Spleen (tissue), 11 donors: ENCODE results near the gene PGLYRP4. TPM values are rescaled to one million over a fixed set of nuclear protein-coding genes. Genes with fewer than 3 reads are reported as not detected.

Source experiments
- DNase-seq: peaks from one replicate; pipeline ENCODE4 v3.0.0-alpha.2; 2020
- H3K27ac ChIP-seq, 8 donors: fragments of 200-600 bp; sonication (generic) in 7 of 8; 1 replicate in 4 of 8; 2 replicates in 4 of 8; pipeline versions ENCODE4 v1.5.0 to v1.8.0; 2016 to 2021; ENCODE audit warnings: inconsistent platforms in 4 of 8, mild to moderate bottlenecking in 4 of 8, moderate library complexity in 1 of 8
- H3K27me3 ChIP-seq, 7 donors: fragments of 200-600 bp; sonication (generic) in 6 of 7; replicated peaks in 1 of 7; 1 replicate in 4 of 7; 2 replicates in 3 of 7; pipeline versions ENCODE4 v1.5.0 to v1.8.0; 2016 to 2021; ENCODE audit warnings: inconsistent platforms in 3 of 7, mild to moderate bottlenecking in 1 of 7
- H3K36me3 ChIP-seq, 6 donors: fragments of 200-600 bp; sonication (generic) in 5 of 6; 1 replicate in 4 of 6; 2 replicates in 2 of 6; pipeline versions ENCODE4 v1.5.0 to v1.8.0; 2016 to 2021; ENCODE audit warnings: inconsistent platforms in 2 of 6
- H3K4me1 ChIP-seq, 6 donors: fragments of 200-600 bp; sonication (generic) in 5 of 6; 1 replicate in 3 of 6; 2 replicates in 3 of 6; pipeline versions ENCODE4 v1.5.0 to v1.8.0; 2016 to 2021; ENCODE audit warnings: inconsistent platforms in 3 of 6
- H3K4me3 ChIP-seq, 8 donors: fragments of 200-600 bp; sonication (generic) in 7 of 8; 1 replicate in 4 of 8; 2 replicates in 4 of 8; pipeline versions ENCODE4 v1.5.0 to v1.8.0; 2016 to 2021; ENCODE audit warnings: inconsistent platforms in 4 of 8, mild to moderate bottlenecking in 4 of 8, moderate library complexity in 2 of 8
- H3K9me3 ChIP-seq, 8 donors: fragments of 200-600 bp; sonication (generic) in 7 of 8; 1 replicate in 4 of 8; 2 replicates in 4 of 8; pipeline versions ENCODE4 v1.5.0 to v1.8.0; 2016 to 2021; ENCODE audit warnings: inconsistent platforms in 4 of 8
- POLR2A ChIP-seq, 3 donors: fragments of 450-650 bp; IDR thresholded peaks; one replicate each; pipeline ENCODE4 v1.5.1; 2017; ENCODE audit warnings: antibody characterized with exemption in 3 of 3, mild to moderate bottlenecking in 1 of 3
- POLR2AphosphoS5 ChIP-seq, 3 donors: sonication (generic); formaldehyde crosslinking; IDR thresholded peaks; one replicate each; pipeline ENCODE4 v1.5.1; 2017; ENCODE audit warnings: antibody characterized with exemption in 3 of 3
- WGBS, 5 donors: extraction: QIAGEN DNeasy Blood & Tissue Kit in 3 of 5; methylation state at CpG; one replicate each; pipeline versions ENCODE4 v1.1.5 to v1.1.7; 2013 to 2018; 5-methylcytosine and 5-hydroxymethylcytosine counted together
- intact Hi-C: fragments of 100-400 bp; cut with DNase I; formaldehyde crosslinking; loops from one replicate; pipeline ENCODE4 v1.15.0; 2023; ENCODE audit warnings: low total_unique reads
- polyA plus RNA-seq, 3 donors: library from polyadenylated mRNA; stranded (reverse); fragments of 200-250 nt; gene quantifications; one replicate each; pipeline ENCODE4 v1.2.1, GENCODE V29; 2013
- total RNA-seq, 7 donors: library from RNA; depleted of rRNA in 3 of 7; stranded (reverse); fragments of >200 nt in 3 of 7; fragmentation: NEBNext Ultra II Directional in 4 of 7; extraction: Animal tissue kit (Norgen Biotek cat#: 25700) in 4 of 7; gene quantifications; one replicate each; pipeline versions ENCODE4 v1.1.0 to v1.2.1, GENCODE V29; 2016 to 2021
- TF ChIP-seq, protein P1 (sequence below), 11 experiments: fragments of 200-600 bp in 7 of 11; fragments of 450-650 bp in 4 of 11; sonication (generic) in 4 of 11; IDR thresholded peaks in 8 of 11; conservative IDR thresholded peaks in 3 of 11; 1 replicate in 7 of 11; 2 replicates in 4 of 11; pipeline versions ENCODE4 v1.4.0 to v1.8.0; 2016 to 2021; ENCODE audit warnings: antibody characterized with exemption in 11 of 11, inconsistent platforms in 4 of 11, mild to moderate bottlenecking in 1 of 11
- donor health status: healthy with polysubstance abuse.
- donor health status: DM: no; HTN: no; CAD: no; lungs with moderate emphysema.
- donor health status: DM: no; HTN: no; CAD: no.
- donor health status: Bipolar disorder and iron deficiency.
- donor health status: healthy.
- donor health status: DM: no; HTN: no; CAD: no.
- donor health status: DM: yes; HTN: yes; CAD: no.

The PGLYRP4 gene
- total and polyA plus RNA-seq, 10 donors, result 0.18 TPM; not detected in 9

- Histone ChIP-seq H3K4me3 (no peak overlapping the region), H3K27ac (no peak overlapping the region), H3K9me3 (no peaks in the 10 kb centered on the region), H3K4me1 (peaks cover 0 to 33% (median 18%) of the 10 kb centered on the region in 6 donors), H3K27me3 (peaks cover 0 to 70% (median 0%) of the 10 kb centered on the region in 7 donors), H3K36me3 (no peaks in the 10 kb centered on the region)
- WGBS, 5 donors, result 88 to 100% (median 90%) methylated on average over 2 to 4 of the region's 4 CpGs
- no peak for DNase-seq
- intact Hi-C loops, result no loop called here
- TF ChIP-seq, protein P1, sequence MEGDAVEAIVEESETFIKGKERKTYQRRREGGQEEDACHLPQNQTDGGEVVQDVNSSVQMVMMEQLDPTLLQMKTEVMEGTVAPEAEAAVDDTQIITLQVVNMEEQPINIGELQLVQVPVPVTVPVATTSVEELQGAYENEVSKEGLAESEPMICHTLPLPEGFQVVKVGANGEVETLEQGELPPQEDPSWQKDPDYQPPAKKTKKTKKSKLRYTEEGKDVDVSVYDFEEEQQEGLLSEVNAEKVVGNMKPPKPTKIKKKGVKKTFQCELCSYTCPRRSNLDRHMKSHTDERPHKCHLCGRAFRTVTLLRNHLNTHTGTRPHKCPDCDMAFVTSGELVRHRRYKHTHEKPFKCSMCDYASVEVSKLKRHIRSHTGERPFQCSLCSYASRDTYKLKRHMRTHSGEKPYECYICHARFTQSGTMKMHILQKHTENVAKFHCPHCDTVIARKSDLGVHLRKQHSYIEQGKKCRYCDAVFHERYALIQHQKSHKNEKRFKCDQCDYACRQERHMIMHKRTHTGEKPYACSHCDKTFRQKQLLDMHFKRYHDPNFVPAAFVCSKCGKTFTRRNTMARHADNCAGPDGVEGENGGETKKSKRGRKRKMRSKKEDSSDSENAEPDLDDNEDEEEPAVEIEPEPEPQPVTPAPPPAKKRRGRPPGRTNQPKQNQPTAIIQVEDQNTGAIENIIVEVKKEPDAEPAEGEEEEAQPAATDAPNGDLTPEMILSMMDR (IDR thresholded peaks at IDR 0.05 in 8 of 11, conservative IDR thresholded peaks at IDR 0.05 in 3 of 11), result no peak
- TF ChIP-seq POLR2A (IDR thresholded peaks at IDR 0.05) (no peak), POLR2AphosphoS5 (IDR thresholded peaks at IDR 0.05) (no peak)
These were observed 7.2 kb downstream of the PGLYRP4 start for GRCh38 chr1:153341431-153341934.

- no peak for TF ChIP-seq POLR2AphosphoS5 (IDR thresholded peaks at IDR 0.05)
- no peak for TF ChIP-seq POLR2A (IDR thresholded peaks at IDR 0.05)
- TF ChIP-seq, protein P1 (IDR thresholded peaks at IDR 0.05 in 8 of 11, conservative IDR thresholded peaks at IDR 0.05 in 3 of 11), result no peak
- H3K27ac ChIP-seq, result no peak overlapping the region
- no peaks in the 10 kb centered on the region for H3K9me3 ChIP-seq
- 82 to 91% (median 85%) methylated on average over 6 to 10 of the region's 10 CpGs for WGBS, 5 donors
- DNase-seq, result no peak
- intact Hi-C loops, result no loop called here
- H3K4me1 ChIP-seq, result peaks cover 0 to 22% (median 8%) of the 10 kb centered on the region in 6 donors
- H3K36me3 ChIP-seq, result no peaks in the 10 kb centered on the region
- H3K4me3 ChIP-seq, result no peak overlapping the region
- peaks cover 0 to 59% (median 0%) of the 10 kb centered on the region in 7 donors for H3K27me3 ChIP-seq
These were observed 8.3 kb downstream of the PGLYRP4 start for GRCh38 chr1:153340356-153340755.

DNA sequence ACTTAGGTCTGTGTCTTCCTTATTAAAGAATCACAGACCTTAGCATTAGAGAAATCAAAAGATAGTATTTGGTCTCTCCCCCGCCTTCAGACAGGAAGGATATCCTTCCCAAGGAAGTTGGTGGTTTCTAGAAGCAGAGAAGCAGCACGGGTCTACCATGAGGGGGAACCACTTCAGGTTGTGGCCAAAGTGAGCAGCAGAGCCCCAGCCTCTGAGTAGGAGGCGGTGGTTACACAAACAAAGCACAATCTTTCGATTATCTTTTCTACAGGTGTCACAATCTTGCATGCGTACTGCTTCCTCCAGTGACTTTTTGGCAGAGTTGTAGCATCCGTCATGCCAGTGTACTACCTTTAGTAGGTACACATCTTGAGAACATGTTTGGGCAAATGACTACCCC, 8.8 kb downstream of the PGLYRP4 start:
- no peak for DNase-seq
- 32 to 44% (median 36%) methylated on average over 6 of the region's 6 CpGs for WGBS, 5 donors
- no peaks in the 10 kb centered on the region for H3K9me3 ChIP-seq
- no peak overlapping the region for H3K4me3 ChIP-seq
- no peak for TF ChIP-seq POLR2A (IDR thresholded peaks at IDR 0.05)
- no peak for TF ChIP-seq POLR2AphosphoS5 (IDR thresholded peaks at IDR 0.05)
- TF ChIP-seq, protein P1 (IDR thresholded peaks at IDR 0.05 in 8 of 11, conservative IDR thresholded peaks at IDR 0.05 in 3 of 11), result no peak
- H3K27me3 ChIP-seq, result peaks cover 0 to 53% (median 0%) of the 10 kb centered on the region in 7 donors
- H3K27ac ChIP-seq, result no peak overlapping the region
- peaks cover 0 to 17% (median 3%) of the 10 kb centered on the region in 6 donors for H3K4me1 ChIP-seq
- no peaks in the 10 kb centered on the region for H3K36me3 ChIP-seq
- intact Hi-C loops, result no loop called here

DNA sequence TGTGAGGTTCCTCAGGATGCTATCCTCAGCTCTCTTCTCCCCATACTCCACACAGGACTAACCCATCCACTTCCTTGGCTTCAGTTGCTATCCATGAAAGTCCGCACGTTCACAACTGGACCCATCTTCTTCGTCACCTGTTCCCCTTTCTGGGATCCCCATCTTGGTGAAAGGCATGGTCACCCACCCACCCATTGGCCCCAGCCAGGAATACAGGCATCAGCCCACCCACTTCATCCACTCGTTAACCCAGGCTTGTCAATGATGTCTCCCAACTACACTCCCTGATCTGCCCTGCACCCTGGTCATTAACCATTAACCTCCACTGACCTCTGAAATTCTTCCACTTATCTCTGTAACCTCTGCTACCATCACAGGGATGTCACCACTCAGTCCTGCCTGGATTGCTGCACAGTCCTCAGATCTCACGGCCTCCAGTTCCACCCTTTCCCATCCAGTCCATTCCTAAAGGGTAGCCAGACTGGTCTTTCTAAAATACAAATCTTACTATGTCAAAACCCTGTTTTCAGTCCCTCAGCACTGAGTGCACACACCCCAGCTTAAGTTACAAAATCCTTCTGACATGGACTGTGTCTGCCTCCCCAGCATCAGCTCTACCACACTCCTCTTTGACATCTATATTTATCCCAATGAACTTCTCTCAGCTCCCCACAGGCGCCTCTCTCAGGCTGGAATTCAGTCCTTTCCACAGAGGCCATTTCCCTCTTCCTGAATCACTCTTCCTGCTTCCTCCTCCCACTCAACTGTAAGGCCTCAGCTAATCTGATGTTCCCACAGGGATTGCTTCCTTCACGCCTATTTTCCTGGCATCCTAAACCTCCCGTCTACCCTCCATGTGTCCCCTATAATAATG, 10.4 kb downstream of the PGLYRP4 start:
- Histone ChIP-seq H3K27me3 (peaks cover 0 to 41% (median 0%) of the 10 kb centered on the region in 7 donors), H3K36me3 (no peaks in the 10 kb centered on the region), H3K9me3 (no peaks in the 10 kb centered on the region), H3K27ac (no peak overlapping the region), H3K4me3 (no peak overlapping the region), H3K4me1 (peaks cover 0 to under 1% (median 0%) of the 10 kb centered on the region in 6 donors)
- 71 to 82% (median 76%) methylated on average over 8 of the region's 8 CpGs for WGBS, 5 donors
- DNase-seq, result no peak
- intact Hi-C loops, result no loop called here
- no peak for TF ChIP-seq POLR2A (IDR thresholded peaks at IDR 0.05)
- TF ChIP-seq POLR2AphosphoS5 (IDR thresholded peaks at IDR 0.05), result no peak
- TF ChIP-seq, protein P1 (IDR thresholded peaks at IDR 0.05 in 8 of 11, conservative IDR thresholded peaks at IDR 0.05 in 3 of 11), result no peak
